H1 (cell line): ENCODE measurements around the gene MRPL55.

Experiments
- CEBPB ChIP-seq: IDR thresholded peaks from 2 replicates; pipeline ENCODE4 v1.6.1; 2012; ENCODE audit warnings: low read depth, low read length
- CTCF ChIP-seq, 3 experiments: IDR thresholded peaks; 1 replicate in 2 of 3; 2 replicates in 1 of 3; pipeline versions ENCODE4 v1.5.1 to v1.6.1; 2011; ENCODE audit warnings: low read length in 3 of 3, mild to moderate bottlenecking in 3 of 3, inconsistent platforms in 2 of 3, low read depth in 1 of 3, moderate library complexity in 1 of 3; ENCODE audit not compliant: insufficient read depth in 1 of 3; ENCODE audit errors: control extremely low read depth in 1 of 3
- EZH2 ChIP-seq: fragments of 200-600 bp; sonication (generic); IDR thresholded peaks from 2 replicates; pipeline ENCODE4 v1.7.1; 2012; ENCODE audit warnings: low read depth, mild to moderate bottlenecking, moderate library complexity, low read length, inconsistent platforms; ENCODE audit not compliant: severe bottlenecking
- KDM1A ChIP-seq: fragments of 200-600, 300-600 bp; sonication (generic); IDR thresholded peaks from 2 replicates; pipeline ENCODE4 v1.7.1; 2016; ENCODE audit warnings: mild to moderate bottlenecking, low read length, borderline replicate concordance
- POLR2A ChIP-seq, 2 experiments: IDR thresholded peaks; 1 replicate in 1 of 2; 2 replicates in 1 of 2; pipeline ENCODE4 v1.6.1; 2011; ENCODE audit warnings: low read depth in 2 of 2, low read length in 2 of 2, mild to moderate bottlenecking in 2 of 2; ENCODE audit errors: control extremely low read depth in 1 of 2
- SP1 ChIP-seq: IDR thresholded peaks from 2 replicates; pipeline ENCODE4 v1.6.1; 2011; ENCODE audit warnings: low read depth, low read length

- no peak for TF ChIP-seq CTCF (IDR thresholded peaks at IDR 0.05; ENCODE audit: control extremely low read depth in 1 of 3, insufficient read depth in 1 of 3, low read depth in 1 of 3, low read length in 3 of 3)
- TF ChIP-seq SP1: no peak
- TF ChIP-seq POLR2A (IDR thresholded peaks at IDR 0.05; ENCODE audit: control extremely low read depth in 1 of 2, low read depth in 2 of 2, low read length in 2 of 2): no peak
- TF ChIP-seq KDM1A: no peak
- no peak for TF ChIP-seq CEBPB
- no peak for TF ChIP-seq EZH2
Measured at GRCh38 chr1:228061411-228062084, 47.6 kb downstream of the MRPL55 start.
